Kidney glomerular epithelial cell (primary cell): ENCODE data around the gene LAMA3.

Experiments used
- DNase-seq: peaks from one replicate; lab custom pipeline; 2025; lab: John Stamatoyannopoulos, UW

Gene LAMA3

GRCh38 chr18:23879544-23879943 is 190.3 kb downstream of the LAMA3 start:
- DNase-seq, result no peak

GRCh38 chr18:23879966-23880565 is 190.8 kb downstream of the LAMA3 start:
- DNase-seq, result no peak

- DNase-seq, result no peak
These were observed 191.8 kb downstream of the LAMA3 start for GRCh38 chr18:23880931-23881617.

GRCh38 chr18:23881778-23882177 is 192.5 kb downstream of the LAMA3 start:
- no peak for DNase-seq

GRCh38 chr18:23882616-23883276 is 193.5 kb downstream of the LAMA3 start:
- no peak for DNase-seq

- DNase-seq, result no peak
These were observed 194.1 kb downstream of the LAMA3 start for GRCh38 chr18:23883277-23883790.

- no peak for DNase-seq
These were observed 195.6 kb downstream of the LAMA3 start for GRCh38 chr18:23884681-23885375.

- DNase-seq, result no peak
These were observed 196.5 kb downstream of the LAMA3 start for GRCh38 chr18:23885750-23886149.

- no peak for DNase-seq
These were observed 197.8 kb downstream of the LAMA3 start for GRCh38 chr18:23887035-23887434.

GRCh38 chr18:23887493-23887892 is 198.2 kb downstream of the LAMA3 start:
- no peak for DNase-seq

GRCh38 chr18:23888881-23889280 is 199.6 kb downstream of the LAMA3 start:
- no peak for DNase-seq

GRCh38 chr18:23889907-23890306 is 200.7 kb downstream of the LAMA3 start:
- no peak for DNase-seq

- DNase-seq, result peak; percentile 18
These were observed 201.3 kb downstream of the LAMA3 start for GRCh38 chr18:23890589-23890988.

GRCh38 chr18:23893653-23894052 is 204.4 kb downstream of the LAMA3 start:
- DNase-seq, result no peak

GRCh38 chr18:23894661-23895175 is 205.5 kb downstream of the LAMA3 start:
- DNase-seq, result no peak

GRCh38 chr18:23897291-23897690 is 208.0 kb downstream of the LAMA3 start:
- no peak for DNase-seq

- no peak for DNase-seq
These were observed 208.5 kb downstream of the LAMA3 start for GRCh38 chr18:23897733-23898132.

GRCh38 chr18:23900994-23901393 is 211.7 kb downstream of the LAMA3 start:
- DNase-seq, result peak; percentile 45

- DNase-seq, result no peak
These were observed 213.1 kb downstream of the LAMA3 start for GRCh38 chr18:23902396-23902795.

GRCh38 chr18:23903971-23904370 is 214.7 kb downstream of the LAMA3 start:
- DNase-seq, result no peak

GRCh38 chr18:23906658-23907057 is 217.4 kb downstream of the LAMA3 start:
- DNase-seq, result no peak

- DNase-seq, result no peak
These were observed 219.6 kb downstream of the LAMA3 start for GRCh38 chr18:23908827-23909226.
